K562 (cell line): ENCODE data around the gene TNFAIP1. TPM values are rescaled to one million over a fixed set of nuclear protein-coding genes. Genes with fewer than 3 reads are reported as not detected.
A peak's percentile ranks its signal among the peaks of the same experiment; 100 is the strongest.

ENCODE experiments used
- ARNT ChIP-seq, 2 experiments: fragments of 450-650 bp; IDR thresholded peaks; 2 replicates each; pipeline ENCODE4 v1.6.1; 2016; ENCODE audit warnings: mild to moderate bottlenecking in 1 of 2
- BHLHE40 ChIP-seq: IDR thresholded peaks from 2 replicates; pipeline ENCODE4 v1.6.1; 2011; ENCODE audit warnings: low read length, improper control_type of control experiment
- CBX5 ChIP-seq: IDR thresholded peaks from 2 replicates; pipeline ENCODE4 v1.6.1; 2014; ENCODE audit warnings: low read depth, borderline replicate concordance
- EP400 ChIP-seq: fragments of 450-650 bp; IDR thresholded peaks from 2 replicates; pipeline ENCODE4 v1.6.1; 2017; ENCODE audit warnings: antibody characterized with exemption, mild to moderate bottlenecking, moderate library complexity
- ETV1 ChIP-seq: fragments of 450-650 bp; conservative IDR thresholded peaks from 2 replicates; pipeline ENCODE4 v1.6.1; 2016; ENCODE audit warnings: missing genetic modification characterization, control low read depth, low read depth, missing compliant biosample characterization
- HLTF ChIP-seq: fragments of 450-650 bp; IDR thresholded peaks from 2 replicates; pipeline ENCODE4 v1.6.1; 2016
- KLF13 ChIP-seq: fragments of 450-650 bp; IDR thresholded peaks from 2 replicates; pipeline ENCODE4 v1.6.1; 2016; ENCODE audit warnings: missing genetic modification characterization, low read depth, mild to moderate bottlenecking, missing compliant biosample characterization, moderate library complexity, borderline replicate concordance
- MTF1 ChIP-seq: fragments of 250-450 bp; sonication (Bioruptor Pico); IDR thresholded peaks from 2 replicates; pipeline ENCODE4 v1.9.0; 2021; ENCODE audit warnings: moderate library complexity, mild to moderate bottlenecking, inconsistent platforms, borderline replicate concordance
- NCOA4 ChIP-seq: fragments of 450-650 bp; IDR thresholded peaks from 2 replicates; pipeline ENCODE4 v1.6.1; 2018; ENCODE audit warnings: mild to moderate bottlenecking; ENCODE audit not compliant: partially characterized antibody
- NFXL1 ChIP-seq: fragments of 450-650 bp; formaldehyde crosslinking; IDR thresholded peaks from 2 replicates; pipeline ENCODE4 v1.4.0; 2021; ENCODE audit warnings: mild to moderate bottlenecking
- PURB ChIP-seq: sonication (generic); formaldehyde crosslinking; IDR thresholded peaks from 2 replicates; pipeline ENCODE4 v1.9.0; 2021; ENCODE audit warnings: low read depth, mild to moderate bottlenecking, missing genetic modification reagents
- SAFB ChIP-seq: fragments of 200-400 bp; formaldehyde crosslinking; IDR thresholded peaks from 2 replicates; pipeline ENCODE4 v1.6.1; 2017; ENCODE audit warnings: low read depth, low read length, borderline replicate concordance
- SAP30 ChIP-seq: fragments of 200-600 bp; sonication (generic); IDR thresholded peaks from 2 replicates; pipeline ENCODE4 v1.6.1; 2012; ENCODE audit warnings: borderline replicate concordance, low read depth, mild to moderate bottlenecking, moderate library complexity, low read length, control low read depth, inconsistent platforms; ENCODE audit not compliant: insufficient read depth, poor library complexity, severe bottlenecking
- USF2 ChIP-seq: sonication (generic); formaldehyde crosslinking; IDR thresholded peaks from 2 replicates; pipeline ENCODE4 v1.5.0; 2020; ENCODE audit warnings: missing genetic modification reagents
- ZNF445 ChIP-seq: fragments of 250-450 bp; sonication (Bioruptor Pico); IDR thresholded peaks from 2 replicates; pipeline ENCODE4 v1.4.0; 2020; ENCODE audit warnings: low read depth, mild to moderate bottlenecking, moderate library complexity
- ZNF717 ChIP-seq: fragments of 250-450 bp; sonication (Bioruptor Pico); IDR thresholded peaks from 2 replicates; pipeline ENCODE4 v1.5.0; 2021
- polyA plus RNA-seq, 8 experiments: library from polyadenylated mRNA; depleted of rRNA in 4 of 8; stranded (reverse) in 5 of 8; unstranded in 3 of 8; fragments of >200 nt; fragmentation: Nextera tagmentation in 2 of 8; fragmentation: Illumina TruSeq in 1 of 8; extraction: Ambion mirVana in 2 of 8; extraction: Trizol in 1 of 8; gene quantifications; 2 replicates each; pipeline versions ENCODE4 v1.2.1 to v1.2.3, GENCODE V29; 2011 to 2014; ENCODE audit warnings: inconsistent platforms in 1 of 8, missing spikeins in 1 of 8
- total RNA-seq, 7 experiments: library from RNA; depleted of rRNA in 6 of 7; stranded (reverse); fragments of >200 nt in 6 of 7; fragmentation: Illumina TruSeq in 2 of 7; extraction: Trizol in 2 of 7; gene quantifications; 2 replicates each; pipeline versions ENCODE4 v1.2.1 to v1.2.3, GENCODE V29; 2011 to 2021; ENCODE audit warnings: low replicate concordance in 1 of 7
- TF ChIP-seq, protein P1 (sequence below): fragments of 450-650 bp; IDR thresholded peaks from 2 replicates; pipeline ENCODE4 v1.6.1; 2018; ENCODE audit not compliant: partially characterized antibody
- TF ChIP-seq, protein P2 (sequence below): sonication (generic); formaldehyde crosslinking; IDR thresholded peaks from 2 replicates; pipeline ENCODE4 v1.8.0; 2022; ENCODE audit warnings: mild to moderate bottlenecking, low read depth, missing genetic modification reagents
- TF ChIP-seq, protein P3 (sequence below): fragments of 450-650 bp; conservative IDR thresholded peaks from 2 replicates; pipeline ENCODE4 v1.6.1; 2016; ENCODE audit warnings: missing genetic modification characterization, low read depth, mild to moderate bottlenecking, missing compliant biosample characterization, moderate library complexity

The TNFAIP1 gene
- total and polyA plus RNA-seq, 9 of the 15 experiments (the other 6 are each of a cell fraction or from before 2014, with no cell fraction given): 2.1 to 20.1 (median 8.2) TPM

- TF ChIP-seq, protein P1, sequence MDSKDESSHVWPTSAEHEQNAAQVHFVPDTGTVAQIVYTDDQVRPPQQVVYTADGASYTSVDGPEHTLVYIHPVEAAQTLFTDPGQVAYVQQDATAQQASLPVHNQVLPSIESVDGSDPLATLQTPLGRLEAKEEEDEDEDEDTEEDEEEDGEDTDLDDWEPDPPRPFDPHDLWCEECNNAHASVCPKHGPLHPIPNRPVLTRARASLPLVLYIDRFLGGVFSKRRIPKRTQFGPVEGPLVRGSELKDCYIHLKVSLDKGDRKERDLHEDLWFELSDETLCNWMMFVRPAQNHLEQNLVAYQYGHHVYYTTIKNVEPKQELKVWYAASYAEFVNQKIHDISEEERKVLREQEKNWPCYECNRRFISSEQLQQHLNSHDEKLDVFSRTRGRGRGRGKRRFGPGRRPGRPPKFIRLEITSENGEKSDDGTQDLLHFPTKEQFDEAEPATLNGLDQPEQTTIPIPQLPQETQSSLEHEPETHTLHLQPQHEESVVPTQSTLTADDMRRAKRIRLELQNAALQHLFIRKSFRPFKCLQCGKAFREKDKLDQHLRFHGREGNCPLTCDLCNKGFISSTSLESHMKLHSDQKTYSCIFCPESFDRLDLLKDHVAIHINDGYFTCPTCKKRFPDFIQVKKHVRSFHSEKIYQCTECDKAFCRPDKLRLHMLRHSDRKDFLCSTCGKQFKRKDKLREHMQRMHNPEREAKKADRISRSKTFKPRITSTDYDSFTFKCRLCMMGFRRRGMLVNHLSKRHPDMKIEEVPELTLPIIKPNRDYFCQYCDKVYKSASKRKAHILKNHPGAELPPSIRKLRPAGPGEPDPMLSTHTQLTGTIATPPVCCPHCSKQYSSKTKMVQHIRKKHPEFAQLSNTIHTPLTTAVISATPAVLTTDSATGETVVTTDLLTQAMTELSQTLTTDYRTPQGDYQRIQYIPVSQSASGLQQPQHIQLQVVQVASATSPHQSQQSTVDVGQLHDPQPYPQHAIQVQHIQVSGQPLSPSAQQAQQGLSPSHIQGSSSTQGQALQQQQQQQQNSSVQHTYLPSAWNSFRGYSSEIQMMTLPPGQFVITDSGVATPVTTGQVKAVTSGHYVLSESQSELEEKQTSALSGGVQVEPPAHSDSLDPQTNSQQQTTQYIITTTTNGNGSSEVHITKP: peak; percentile 71
- TF ChIP-seq, protein P2, sequence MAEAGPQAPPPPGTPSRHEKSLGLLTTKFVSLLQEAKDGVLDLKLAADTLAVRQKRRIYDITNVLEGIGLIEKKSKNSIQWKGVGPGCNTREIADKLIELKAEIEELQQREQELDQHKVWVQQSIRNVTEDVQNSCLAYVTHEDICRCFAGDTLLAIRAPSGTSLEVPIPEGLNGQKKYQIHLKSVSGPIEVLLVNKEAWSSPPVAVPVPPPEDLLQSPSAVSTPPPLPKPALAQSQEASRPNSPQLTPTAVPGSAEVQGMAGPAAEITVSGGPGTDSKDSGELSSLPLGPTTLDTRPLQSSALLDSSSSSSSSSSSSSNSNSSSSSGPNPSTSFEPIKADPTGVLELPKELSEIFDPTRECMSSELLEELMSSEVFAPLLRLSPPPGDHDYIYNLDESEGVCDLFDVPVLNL (CRISPR knock-in tag): no peak
- TF ChIP-seq ARNT (IDR thresholded peaks at IDR 0.05): peak in 1 of 2 experiments; percentile 10; a peak in 2 of 4 replicates
- TF ChIP-seq USF2 (CRISPR knock-in tag): 0 out of 2 replicates have a peak, but pooled peaks have one; percentile 17
- TF ChIP-seq ETV1 (tag): peak; percentile 38
- no peak for TF ChIP-seq MTF1 (CRISPR knock-in tag)
- TF ChIP-seq, protein P3, sequence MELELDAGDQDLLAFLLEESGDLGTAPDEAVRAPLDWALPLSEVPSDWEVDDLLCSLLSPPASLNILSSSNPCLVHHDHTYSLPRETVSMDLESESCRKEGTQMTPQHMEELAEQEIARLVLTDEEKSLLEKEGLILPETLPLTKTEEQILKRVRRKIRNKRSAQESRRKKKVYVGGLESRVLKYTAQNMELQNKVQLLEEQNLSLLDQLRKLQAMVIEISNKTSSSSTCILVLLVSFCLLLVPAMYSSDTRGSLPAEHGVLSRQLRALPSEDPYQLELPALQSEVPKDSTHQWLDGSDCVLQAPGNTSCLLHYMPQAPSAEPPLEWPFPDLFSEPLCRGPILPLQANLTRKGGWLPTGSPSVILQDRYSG (tag): peak; percentile 28; the same call in 1 of the 2 replicates
- TF ChIP-seq NFXL1: no peak
- TF ChIP-seq ZNF717: no peak
- no peak for TF ChIP-seq SAP30
- no peak for TF ChIP-seq SAFB
- no peak for TF ChIP-seq CBX5
- TF ChIP-seq KLF13: no peak
- TF ChIP-seq HLTF: no peak
- TF ChIP-seq EP400: peak; percentile 56; the same call in 1 of the 2 replicates
- no peak for TF ChIP-seq NCOA4
- no peak for TF ChIP-seq PURB (CRISPR knock-in tag)
- no peak for TF ChIP-seq ZNF445 (CRISPR knock-in tag)
- peak; percentile 62 for TF ChIP-seq BHLHE40
These were observed 18.2 kb upstream of the TNFAIP1 start (continued) for GRCh38 chr17:28317099-28317965.
